Liver (tissue), 9 donors: ENCODE measurements around the gene AMPH. TPM values are rescaled to one million over a fixed set of nuclear protein-coding genes. Genes with fewer than 3 reads are reported as not detected.

Experiments
- DNase-seq: peaks from one replicate; pipeline ENCODE4 v3.0.0-alpha.2; 2017; ENCODE audit warnings: low spot score
- H3K27ac ChIP-seq, 2 donors: one replicate each; pipeline ENCODE4 v1.7.0; 2013; ENCODE audit warnings: inconsistent platforms in 2 of 2, low read length in 2 of 2, control low read depth in 1 of 2, low read depth in 1 of 2, mild to moderate bottlenecking in 1 of 2
- H3K27me3 ChIP-seq, 4 donors: one replicate each; pipeline versions ENCODE4 v1.6.1 to v1.7.0; 2013; ENCODE audit warnings: low read length in 3 of 4, inconsistent platforms in 1 of 4, mild to moderate bottlenecking in 1 of 4, moderate library complexity in 1 of 4; ENCODE audit not compliant: control insufficient read depth in 4 of 4, insufficient read depth in 4 of 4
- H3K36me3 ChIP-seq, 4 donors: one replicate each; pipeline versions ENCODE4 v1.6.1 to v1.7.0; 2013; ENCODE audit warnings: low read length in 3 of 4, mild to moderate bottlenecking in 3 of 4, low read depth in 1 of 4, moderate library complexity in 1 of 4; ENCODE audit not compliant: control insufficient read depth in 4 of 4, insufficient read depth in 3 of 4
- H3K4me1 ChIP-seq, 4 donors: one replicate each; pipeline versions ENCODE4 v1.6.1 to v1.7.0; 2013; ENCODE audit warnings: low read length in 3 of 4, mild to moderate bottlenecking in 3 of 4, moderate library complexity in 1 of 4; ENCODE audit not compliant: control insufficient read depth in 4 of 4, insufficient read depth in 4 of 4
- H3K4me3 ChIP-seq, 3 donors: one replicate each; pipeline versions ENCODE4 v1.6.1 to v1.7.0; 2013; ENCODE audit warnings: low read length in 3 of 3, control low read depth in 1 of 3, low read depth in 1 of 3, mild to moderate bottlenecking in 1 of 3
- H3K9ac ChIP-seq, 2 donors: one replicate each; pipeline ENCODE4 v1.7.0; 2013; ENCODE audit warnings: low read length in 2 of 2, mild to moderate bottlenecking in 2 of 2, moderate library complexity in 2 of 2, control low read depth in 1 of 2, low read depth in 1 of 2
- H3K9me3 ChIP-seq, 4 donors: one replicate each; pipeline versions ENCODE4 v1.6.1 to v1.7.0; 2013; ENCODE audit warnings: low read length in 3 of 4; ENCODE audit not compliant: control insufficient read depth in 4 of 4
- CTCF ChIP-seq: fragments of 150-350 bp; IDR thresholded peaks from 2 replicates; pipeline ENCODE4 v1.5.1; 2017; ENCODE audit warnings: improper control_type of control experiment, low read depth, low read length; ENCODE audit not compliant: missing input control
- EGR1 ChIP-seq, 2 donors: IDR thresholded peaks; 2 replicates each; pipeline ENCODE4 v1.6.1; 2016 to 2018; ENCODE audit warnings: antibody characterized with exemption in 2 of 2, low read depth in 2 of 2
- FOXA2 ChIP-seq: IDR thresholded peaks from 2 replicates; pipeline ENCODE4 v1.6.1; 2016; ENCODE audit warnings: antibody characterized with exemption
- GABPA ChIP-seq, 2 donors: IDR thresholded peaks in 1 of 2; conservative IDR thresholded peaks in 1 of 2; 2 replicates each; pipeline ENCODE4 v1.6.1; 2016; ENCODE audit warnings: antibody characterized with exemption in 2 of 2, mild to moderate bottlenecking in 1 of 2, moderate library complexity in 1 of 2
- HNF4G ChIP-seq: IDR thresholded peaks from 2 replicates; pipeline ENCODE4 v1.6.1; 2016; ENCODE audit warnings: antibody characterized with exemption
- MAX ChIP-seq: IDR thresholded peaks from 2 replicates; pipeline ENCODE4 v1.6.1; 2016; ENCODE audit warnings: antibody characterized with exemption
- NR2F2 ChIP-seq: IDR thresholded peaks from 2 replicates; pipeline ENCODE4 v1.6.1; 2016; ENCODE audit warnings: antibody characterized with exemption
- RAD21 ChIP-seq, 2 donors: IDR thresholded peaks; 2 replicates each; pipeline ENCODE4 v1.6.1; 2016; ENCODE audit warnings: antibody characterized with exemption in 2 of 2, mild to moderate bottlenecking in 2 of 2
- RXRA ChIP-seq, 2 donors: IDR thresholded peaks; 2 replicates each; pipeline ENCODE4 v1.6.1; 2017 to 2018; ENCODE audit warnings: antibody characterized with exemption in 2 of 2, mild to moderate bottlenecking in 1 of 2
- SP1 ChIP-seq: IDR thresholded peaks from 2 replicates; pipeline ENCODE4 v1.6.1; 2018; ENCODE audit warnings: antibody characterized with exemption, mild to moderate bottlenecking
- TAF1 ChIP-seq: conservative IDR thresholded peaks from 2 replicates; pipeline ENCODE4 v1.6.1; 2016; ENCODE audit warnings: antibody characterized with exemption, mild to moderate bottlenecking
- YY1 ChIP-seq: IDR thresholded peaks from 2 replicates; pipeline ENCODE4 v1.6.1; 2016; ENCODE audit warnings: antibody characterized with exemption, mild to moderate bottlenecking
- ZBTB33 ChIP-seq: IDR thresholded peaks from 2 replicates; pipeline ENCODE4 v1.6.1; 2016; ENCODE audit warnings: antibody characterized with exemption
- WGBS: extraction: QIAGEN DNeasy Blood & Tissue Kit; methylation state at CpG from one replicate; pipeline ENCODE4 v1.1.7; 2013; 5-methylcytosine and 5-hydroxymethylcytosine counted together
- polyA plus RNA-seq, 2 donors: library from polyadenylated mRNA; stranded (reverse) in 1 of 2; unstranded in 1 of 2; fragments of 200-250 nt in 1 of 2; fragments of >200 nt in 1 of 2; fragmentation: Nextera tagmentation in 1 of 2; extraction: Ambion mirVana in 1 of 2; gene quantifications; one replicate each; pipeline versions ENCODE4 v1.2.1 to v1.2.3, GENCODE V29; 2013 to 2015
- total RNA-seq, 2 donors: library from RNA; depleted of rRNA; stranded (reverse); fragments of >200 nt; gene quantifications; one replicate each; pipeline ENCODE4 v1.2.3, GENCODE V29; 2014
- donor health status: healthy.
- donor health status: healthy.
- donor health status: healthy.
- donor health status: healthy.
- donor health status: healthy.

The AMPH gene
- total and polyA plus RNA-seq, 4 donors = 0.13 to 0.25 (median 0.20) TPM

GRCh38 chr7:38409531-38409930 is 221.6 kb downstream of the AMPH start:
- no peak overlapping the region for H3K27ac ChIP-seq
- 83% methylated on average over 6 of the region's 6 CpGs for WGBS
- TF ChIP-seq EGR1 (IDR thresholded peaks at IDR 0.05; ENCODE audit: low read depth in 2 of 2) (no peak), GABPA (IDR thresholded peaks at IDR 0.05 in 1 of 2, conservative IDR thresholded peaks at IDR 0.05 in 1 of 2) (no peak), HNF4G (no peak), MAX (no peak), TAF1 (no peak), RXRA (IDR thresholded peaks at IDR 0.05) (no peak), CTCF (no peak), YY1 (no peak), SP1 (no peak)

GRCh38 chr7:38398725-38399321 is 232.3 kb downstream of the AMPH start:
- no peak for TF ChIP-seq TAF1
- no peak for TF ChIP-seq ZBTB33
- peak; percentile 87 for TF ChIP-seq RAD21 (IDR thresholded peaks at IDR 0.05)
- no peak for TF ChIP-seq EGR1 (IDR thresholded peaks at IDR 0.05; ENCODE audit: low read depth in 2 of 2)
- no peak for TF ChIP-seq NR2F2
- TF ChIP-seq MAX = no peak
- TF ChIP-seq FOXA2 = no peak
- TF ChIP-seq CTCF = peak; percentile 91
- H3K27me3 ChIP-seq = no peaks in the 10 kb centered on the region
- H3K4me1 ChIP-seq = peaks cover 0 to 4% (median 3%) of the 10 kb centered on the region in 4 donors
- DNase-seq = peak; percentile 45
- no peak overlapping the region for H3K27ac ChIP-seq
- no peaks in the 10 kb centered on the region for H3K36me3 ChIP-seq
- H3K9me3 ChIP-seq = no peaks in the 10 kb centered on the region
- H3K4me3 ChIP-seq = no peak overlapping the region
- no peak overlapping the region for H3K9ac ChIP-seq
- WGBS = 5% methylated on average over 9 of the region's 9 CpGs

More at GRCh38 chr7:38409531-38409930, 221.6 kb downstream of the AMPH start:
- H3K9ac ChIP-seq = no peak overlapping the region
- H3K36me3 ChIP-seq = no peaks in the 10 kb centered on the region
- no peak for DNase-seq
- H3K4me3 ChIP-seq = no peak overlapping the region
- no peaks in the 10 kb centered on the region for H3K27me3 ChIP-seq
- no peaks in the 10 kb centered on the region for H3K4me1 ChIP-seq
- H3K9me3 ChIP-seq = no peaks in the 10 kb centered on the region
